HK-2 (cell line): ENCODE measurements around the gene NPEPL1.
"Not testable (repeated sequence)": the region's sequence is repeated elsewhere in the genome, so short reads cannot be mapped to it uniquely, and the experiment has no call there.

Experiments used
- DNase-seq: peaks from one replicate; pipeline ENCODE4 v3.0.0-alpha.2; 2018; ENCODE audit not compliant: unreplicated experiment

Gene NPEPL1

DNA sequence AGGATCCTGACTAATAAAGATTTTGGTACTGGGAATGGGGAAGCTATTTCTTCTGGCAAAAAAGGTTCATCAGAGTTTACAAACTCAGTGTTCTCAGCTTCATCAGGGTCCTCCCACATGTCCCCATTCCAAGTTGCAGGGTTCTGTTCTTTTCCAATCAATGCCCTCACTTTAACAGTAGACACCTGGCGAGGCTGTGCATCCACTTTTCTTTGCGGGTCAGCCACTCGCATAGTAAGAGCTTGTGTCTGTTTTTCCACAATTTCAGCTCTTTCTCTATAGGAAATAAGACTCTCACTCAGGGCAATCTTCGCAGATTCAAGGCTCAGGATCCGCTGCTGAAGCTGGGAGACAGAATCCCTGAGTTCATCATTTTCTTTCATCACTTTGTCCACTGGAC is 65.0 kb downstream of the NPEPL1 start:
- not testable (repeated sequence) for DNase-seq

DNA sequence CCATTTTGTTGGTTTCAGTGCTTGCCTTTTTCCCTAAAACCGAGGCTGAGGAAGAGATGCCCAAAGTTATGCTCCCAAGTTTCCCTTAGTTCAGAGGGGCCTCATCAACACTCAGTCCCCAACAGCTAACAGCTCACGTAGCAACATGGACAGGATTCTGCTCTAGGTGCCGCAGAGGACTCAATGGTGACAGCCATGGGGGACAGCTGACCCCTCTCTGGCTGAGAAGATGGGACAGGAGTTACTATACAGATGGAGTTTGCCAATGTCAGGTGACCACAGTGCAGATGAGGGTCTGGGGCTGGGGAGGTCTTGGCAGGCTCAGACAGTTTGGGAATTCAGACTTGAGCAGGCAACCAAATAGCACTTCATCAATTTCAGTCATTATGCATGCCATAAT is 67.3 kb downstream of the NPEPL1 start:
- DNase-seq, result no peak

DNA sequence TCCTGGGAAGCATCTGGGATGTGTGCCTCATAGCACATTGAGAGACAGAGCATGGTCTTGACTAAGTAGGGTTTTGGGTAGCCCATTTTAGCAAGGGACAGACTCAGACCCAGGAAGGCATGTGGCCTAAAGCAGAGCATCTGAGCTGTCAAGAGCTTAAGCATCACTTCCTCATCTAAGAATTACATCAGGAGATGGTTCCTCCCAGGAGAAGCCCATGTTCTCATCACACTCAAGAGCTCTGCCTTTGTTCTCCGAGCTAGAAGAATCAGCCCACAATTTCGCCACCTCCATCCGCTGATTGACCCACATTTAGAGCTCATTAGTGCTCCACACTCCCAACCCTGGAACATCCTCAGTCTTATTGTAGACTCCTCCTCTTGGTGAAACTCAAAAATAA is 68.3 kb downstream of the NPEPL1 start:
- DNase-seq, result no peak

GRCh38 chr20:58762120-58762519 is 69.5 kb downstream of the NPEPL1 start:
- DNase-seq, result no peak

DNA sequence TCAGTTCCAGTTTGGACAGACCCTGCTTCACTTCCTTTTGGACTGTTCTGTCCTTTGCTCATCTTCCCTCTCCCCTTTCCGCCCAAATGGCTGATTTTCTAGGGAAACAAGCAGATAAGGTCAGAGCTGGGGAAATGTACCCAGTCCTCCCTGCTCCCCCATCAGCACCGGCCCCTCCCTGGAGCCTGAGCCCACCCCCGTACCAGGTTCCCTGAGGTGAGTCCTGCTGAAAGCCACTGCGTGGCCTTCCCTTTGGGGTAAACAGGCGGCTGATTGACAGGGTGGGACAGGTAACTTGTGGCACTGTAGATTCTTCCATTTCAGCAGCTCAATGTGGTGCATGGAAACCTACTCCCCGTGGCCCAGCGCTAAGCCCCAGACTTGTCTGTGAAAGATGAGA is 70.5 kb downstream of the NPEPL1 start:
- no peak for DNase-seq
